ENCODE data around the gene CCDC86.

The CCDC86 gene

DNA sequence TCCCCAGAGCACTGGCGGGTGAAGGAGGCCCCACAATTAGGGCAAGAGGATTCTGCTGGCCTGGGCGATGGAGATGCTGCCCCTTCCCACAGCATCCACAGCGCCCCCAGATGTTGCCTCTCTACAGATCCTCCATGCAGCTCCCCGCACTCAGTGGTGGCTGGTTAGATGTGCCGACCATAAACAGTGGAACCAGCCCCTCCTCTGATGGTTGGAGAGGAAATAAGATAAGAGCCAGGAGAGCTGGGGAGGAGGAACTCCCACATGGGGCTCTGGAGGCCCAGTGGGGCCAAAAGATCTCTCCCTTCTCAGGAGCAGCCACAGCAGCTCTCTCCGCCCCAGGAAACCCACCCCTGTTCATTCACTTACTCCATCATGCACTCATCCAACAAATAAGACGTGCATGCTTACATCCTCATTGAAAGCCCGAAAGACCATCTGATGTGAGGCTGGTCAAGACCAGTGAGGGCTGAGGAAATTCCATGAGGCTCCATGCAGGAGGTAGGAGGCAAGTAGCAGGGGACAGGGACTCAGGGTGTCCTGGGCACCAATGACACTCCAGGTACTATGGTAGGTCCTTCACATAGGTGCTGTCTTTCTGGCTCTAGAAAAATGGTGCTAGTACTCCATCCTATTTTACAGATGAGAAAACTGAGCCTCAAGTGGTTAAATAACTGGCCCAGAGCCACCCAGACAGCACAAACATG is 12.4 kb downstream of the CCDC86 start:
- no peak for DNase-seq

DNA sequence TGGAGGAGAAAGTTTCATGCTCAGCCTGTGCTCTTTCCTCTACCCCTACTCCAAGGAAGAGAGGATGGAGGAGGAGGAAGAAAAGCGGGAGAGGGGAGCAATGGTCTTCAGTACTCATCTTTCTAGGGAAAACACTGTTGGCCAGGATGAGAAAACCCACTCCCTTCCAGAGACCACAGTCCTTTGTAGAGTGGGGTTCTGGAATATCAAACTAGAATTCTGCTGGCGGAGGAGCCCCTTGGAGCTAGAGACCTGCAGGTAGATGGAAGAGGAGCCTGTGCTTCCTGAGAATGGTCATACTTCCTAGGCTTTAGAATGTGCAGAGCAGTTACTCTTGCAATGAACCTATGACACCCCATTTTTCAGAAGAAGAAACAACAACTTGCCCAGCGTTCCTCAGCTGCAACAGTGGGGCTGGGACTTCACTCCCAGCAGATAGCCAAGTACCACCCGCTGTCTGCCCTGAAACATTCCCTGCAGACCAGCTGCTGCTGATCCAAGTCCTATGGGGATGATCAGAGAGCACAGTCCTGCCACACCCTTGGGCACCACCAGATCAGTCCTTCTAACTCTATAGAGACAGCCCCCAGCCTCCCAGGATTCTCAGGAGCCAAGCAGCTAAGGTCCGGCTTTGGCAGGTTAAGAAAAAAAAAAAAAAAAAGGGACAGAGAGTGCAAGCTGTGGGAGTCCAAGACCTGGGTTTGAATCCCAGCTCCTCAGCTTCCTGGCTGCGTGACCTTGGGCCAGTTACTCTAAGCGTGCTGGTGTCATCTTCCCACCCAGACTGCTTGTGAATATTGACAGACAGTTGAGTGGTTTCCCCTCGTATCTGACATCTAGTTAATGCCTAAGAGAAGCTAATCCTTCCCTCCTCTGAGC is 13.2 kb downstream of the CCDC86 start:
- no peak for DNase-seq

DNA sequence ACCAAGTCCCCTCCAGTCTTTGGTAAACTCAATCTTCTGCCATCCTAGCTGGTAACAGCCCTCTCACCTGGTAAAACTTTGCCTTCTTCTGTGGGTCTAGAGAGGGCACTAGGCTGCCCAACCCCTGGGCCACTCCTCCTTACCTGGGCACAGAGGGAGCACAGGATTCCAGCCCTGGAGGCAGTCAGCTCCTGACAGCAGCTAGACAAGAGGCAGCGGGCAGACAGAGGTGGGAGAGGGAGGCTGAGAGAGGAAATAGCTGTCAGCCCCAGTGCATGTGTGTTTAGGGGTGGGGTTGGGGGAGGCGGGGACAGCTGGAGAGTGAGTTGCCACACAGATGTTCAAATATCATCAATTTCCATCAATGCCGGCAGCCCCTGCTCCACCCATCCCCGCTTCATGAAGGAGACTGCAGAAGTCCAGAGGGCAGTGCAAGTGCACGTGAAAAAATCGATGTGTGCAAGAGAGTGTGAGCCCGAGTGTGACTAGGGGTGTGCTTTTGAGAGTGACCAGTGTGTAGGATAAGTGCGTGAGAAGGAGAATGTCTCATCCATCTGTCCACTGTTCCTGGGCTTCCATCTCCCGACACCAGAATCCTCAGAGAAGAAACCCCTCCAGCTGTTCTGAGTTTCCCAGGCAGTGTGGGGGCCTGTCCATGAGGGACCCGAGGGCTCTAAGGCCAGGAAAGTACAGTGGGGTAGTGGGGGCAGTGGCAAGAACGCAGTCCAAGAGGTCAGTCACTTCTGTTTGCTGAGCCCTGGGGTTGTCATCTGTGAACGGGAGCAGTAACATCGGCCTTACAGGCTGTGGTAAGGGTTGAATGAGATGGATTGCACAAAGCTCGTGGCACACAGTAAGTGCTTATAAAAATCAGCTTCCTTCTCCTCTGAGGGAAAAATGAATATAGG is 14.1 kb downstream of the CCDC86 start, which contains the start of gene PTGDR2:
Gene PTGDR2 (minus strand): TSS at position 225 of the 908 bp plus-strand sequence. CDS start 2,228 bp downstream, outside the sequence.
- DNase-seq, result no peak

DNA sequence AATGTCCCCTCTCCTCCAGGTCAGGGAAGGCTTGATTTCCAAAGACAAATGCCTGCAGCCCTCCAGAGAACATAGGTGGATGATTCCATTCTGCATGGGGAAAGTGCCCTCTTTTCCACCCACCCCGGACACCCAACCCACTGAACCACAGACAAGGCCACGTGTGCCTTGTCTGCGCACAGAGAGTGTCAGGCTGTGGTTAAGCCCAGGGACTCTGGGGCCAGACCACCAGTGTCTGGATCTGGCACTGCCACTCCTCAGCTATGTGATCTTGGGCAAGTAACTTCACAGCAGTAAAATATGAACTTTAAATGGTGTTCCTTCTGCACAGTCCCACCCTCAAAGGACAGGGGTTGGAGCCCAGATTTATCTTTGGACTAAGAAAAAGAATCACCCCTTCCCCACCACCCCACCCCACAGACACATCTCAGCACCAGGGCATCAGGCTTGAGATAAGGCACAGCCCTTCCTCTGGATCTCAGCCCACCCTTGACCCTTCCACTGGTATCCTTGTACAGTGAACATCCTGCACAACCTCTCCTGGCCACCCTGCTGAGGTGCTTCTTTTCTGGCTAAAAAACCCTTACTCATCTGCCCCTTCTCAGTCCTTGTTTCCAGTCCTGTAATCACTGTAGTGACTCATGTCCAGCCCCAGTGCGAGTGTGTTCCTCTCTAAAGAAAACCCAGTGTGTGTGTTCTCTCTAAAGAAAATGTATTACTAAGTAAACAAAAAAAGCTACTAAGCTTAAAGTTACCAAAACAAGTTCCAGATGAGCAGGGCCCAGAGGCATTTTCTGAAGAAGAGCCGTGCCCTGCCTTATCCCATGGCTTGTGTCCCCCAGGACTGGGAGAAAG is 15.7 kb downstream of the CCDC86 start:
- no peak for DNase-seq

DNA sequence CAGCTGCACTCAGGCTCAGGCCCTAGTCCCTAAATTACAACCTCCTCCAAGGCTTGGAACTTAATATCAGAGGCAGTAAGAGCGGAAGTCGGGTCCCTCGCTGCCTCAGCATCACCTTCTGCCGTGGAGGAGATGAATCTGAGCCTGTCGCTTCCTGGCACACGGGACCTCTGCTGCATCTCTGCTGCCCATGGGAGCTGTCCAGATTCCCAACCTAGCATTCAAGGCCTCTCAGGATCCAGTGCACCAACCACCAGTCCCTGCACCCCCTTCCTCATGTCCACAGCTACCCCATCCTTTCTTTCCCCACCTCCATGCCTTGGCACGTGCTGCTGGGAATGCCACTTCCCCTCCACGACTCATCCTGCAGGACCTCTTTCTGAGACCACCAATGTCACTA is 16.3 kb downstream of the CCDC86 start:
- no peak for DNase-seq

DNA sequence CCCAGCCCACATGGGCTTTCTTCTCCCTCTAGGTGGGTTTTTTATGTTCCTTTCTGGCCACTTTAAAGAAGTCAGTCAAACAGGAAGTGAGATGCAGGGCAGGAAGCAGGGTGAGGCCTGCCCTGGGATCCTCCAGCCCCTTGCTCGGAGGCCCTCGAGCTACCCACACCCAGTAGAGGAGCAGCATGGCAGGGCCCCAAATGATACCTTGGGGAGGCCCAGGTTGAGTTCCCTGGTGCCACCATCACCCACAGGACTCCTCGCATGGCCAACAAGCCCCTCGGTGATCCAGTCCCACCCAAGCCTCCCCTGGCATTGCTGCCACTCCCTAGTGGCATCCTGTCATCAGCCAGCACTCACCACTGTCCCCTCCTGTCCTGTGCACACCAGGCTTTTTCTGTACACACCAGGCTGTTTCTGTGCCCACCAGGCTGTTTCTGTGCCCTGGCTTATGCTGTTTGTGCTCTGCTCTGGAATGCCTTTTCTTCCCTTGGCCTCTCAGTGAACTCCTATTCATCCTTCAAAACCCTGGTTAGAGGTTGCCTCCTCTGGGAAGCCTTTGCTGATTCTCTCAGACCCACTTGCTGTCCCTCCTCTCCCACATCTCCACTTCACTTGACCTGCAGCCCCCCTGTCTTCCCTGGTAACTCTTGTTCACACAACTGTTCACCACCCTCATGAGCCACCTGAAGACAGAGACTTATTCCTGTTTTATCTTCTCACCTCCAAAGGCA is 17.0 kb downstream of the CCDC86 start:
- DNase-seq, result no peak

DNA sequence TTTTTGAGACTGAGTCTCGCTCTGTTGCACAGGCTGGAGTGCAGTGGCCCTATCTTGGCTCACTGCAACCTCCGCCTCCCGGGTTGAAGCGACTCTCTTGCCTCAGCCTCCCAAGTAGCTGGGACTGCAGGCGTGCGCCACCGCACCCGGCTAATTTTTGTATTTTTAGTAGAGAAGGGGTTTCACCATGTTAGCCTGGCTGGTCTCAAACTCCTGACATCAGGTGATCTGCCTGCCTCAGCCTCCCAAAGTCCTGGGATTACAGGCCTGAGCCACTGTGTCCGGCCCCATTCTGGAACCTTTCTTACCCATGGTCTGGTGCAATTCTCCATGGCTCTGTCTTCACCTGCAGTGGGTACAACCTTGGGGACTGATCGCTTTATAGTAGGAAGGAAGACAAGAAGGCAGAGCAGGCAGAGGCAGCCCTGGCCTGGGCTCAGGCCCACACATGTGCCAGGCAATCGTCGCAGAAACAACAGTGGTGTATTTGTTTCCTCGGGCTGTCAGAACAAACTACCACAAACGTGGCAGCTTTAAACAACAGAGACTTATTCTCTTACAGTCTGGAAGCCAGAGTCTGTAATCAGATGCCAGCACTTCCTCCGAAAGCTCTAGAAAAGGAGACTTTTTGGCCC is 17.8 kb downstream of the CCDC86 start:
- no peak for DNase-seq

DNA sequence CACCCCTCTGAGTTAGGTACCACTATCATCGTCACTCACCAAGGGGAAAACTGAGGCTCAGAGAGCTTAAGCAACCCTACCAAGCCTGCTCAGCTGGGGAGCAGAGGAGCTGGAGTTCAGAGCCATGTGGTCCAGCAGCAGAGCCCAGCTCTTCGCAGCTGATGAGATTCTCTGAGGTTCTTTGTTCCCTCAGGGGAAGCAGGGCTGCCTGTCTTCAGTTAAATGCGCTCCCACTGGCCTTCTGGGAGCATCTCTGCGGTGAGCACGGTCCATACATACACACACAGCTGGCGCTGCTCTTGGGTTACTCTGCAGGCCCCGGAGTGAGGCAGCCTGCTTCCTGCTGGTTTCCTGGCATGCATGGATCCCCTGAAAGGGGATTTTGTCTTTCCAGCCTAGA is 19.0 kb downstream of the CCDC86 start:
- DNase-seq, result no peak

DNA sequence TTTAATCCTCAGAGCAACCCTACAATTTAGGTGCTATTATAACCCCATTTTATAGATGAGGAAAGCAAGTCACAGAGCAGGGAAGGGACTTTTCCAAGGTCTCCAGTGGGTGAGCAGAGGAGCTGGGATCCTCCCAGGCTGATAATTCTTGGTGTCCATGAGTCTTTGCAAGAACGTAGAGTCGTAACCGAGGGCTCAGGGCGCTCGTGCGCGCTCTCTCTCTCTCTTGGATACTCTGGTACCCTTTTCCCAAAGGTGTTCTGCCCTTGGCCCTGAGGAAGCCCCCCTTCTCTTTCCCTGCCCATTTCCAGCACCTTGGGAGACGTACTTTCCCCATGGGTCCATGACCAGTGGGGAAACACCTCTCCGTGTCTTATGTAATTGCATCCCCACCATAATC is 20.3 kb downstream of the CCDC86 start:
- no peak for DNase-seq

DNA sequence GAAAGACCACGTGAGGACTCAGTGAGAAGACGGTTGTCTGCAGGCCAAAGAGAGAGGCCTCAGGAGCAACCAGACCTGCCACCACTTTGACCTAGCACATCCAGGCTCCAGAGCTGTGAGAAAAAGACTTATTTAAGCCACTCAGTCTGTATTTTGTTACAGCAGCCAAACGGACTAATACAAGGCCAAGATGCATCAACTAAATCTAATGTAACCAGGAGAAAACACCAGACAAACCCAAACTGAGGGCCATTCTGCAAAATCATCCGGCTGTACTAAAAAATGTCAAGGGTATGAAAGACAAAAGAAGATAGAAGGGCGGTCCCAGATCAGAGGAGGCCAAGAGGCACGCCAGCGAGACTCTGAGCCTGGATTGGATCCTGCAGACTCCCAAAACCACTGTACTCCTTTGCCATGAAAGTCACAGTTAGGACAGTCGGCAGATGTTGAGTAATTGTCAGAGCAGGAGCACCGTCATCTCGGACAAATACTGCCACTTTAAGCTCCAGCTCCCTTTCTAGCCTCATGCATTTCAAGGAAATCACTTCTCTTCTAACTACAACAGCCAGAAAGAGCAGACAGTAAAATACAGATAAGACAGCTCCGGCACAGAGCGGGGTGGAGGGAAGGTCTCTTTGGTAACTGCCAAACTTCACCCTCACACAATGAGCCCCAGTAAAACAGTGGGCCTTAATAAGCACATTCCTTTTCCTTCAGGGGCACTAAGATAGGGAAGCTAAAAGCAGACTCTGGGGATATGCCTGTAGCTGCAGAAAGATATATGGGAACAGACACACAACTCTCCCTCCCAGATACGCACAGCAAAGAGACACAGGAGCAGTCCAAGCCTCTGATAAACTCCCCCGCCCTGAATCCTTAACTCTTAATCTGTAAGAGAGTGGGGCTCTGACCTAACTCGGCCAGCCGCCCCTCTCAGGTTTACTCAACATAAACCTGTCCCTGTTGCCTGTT is 21.9 kb downstream of the CCDC86 start:
- DNase-seq, result no peak

DNA sequence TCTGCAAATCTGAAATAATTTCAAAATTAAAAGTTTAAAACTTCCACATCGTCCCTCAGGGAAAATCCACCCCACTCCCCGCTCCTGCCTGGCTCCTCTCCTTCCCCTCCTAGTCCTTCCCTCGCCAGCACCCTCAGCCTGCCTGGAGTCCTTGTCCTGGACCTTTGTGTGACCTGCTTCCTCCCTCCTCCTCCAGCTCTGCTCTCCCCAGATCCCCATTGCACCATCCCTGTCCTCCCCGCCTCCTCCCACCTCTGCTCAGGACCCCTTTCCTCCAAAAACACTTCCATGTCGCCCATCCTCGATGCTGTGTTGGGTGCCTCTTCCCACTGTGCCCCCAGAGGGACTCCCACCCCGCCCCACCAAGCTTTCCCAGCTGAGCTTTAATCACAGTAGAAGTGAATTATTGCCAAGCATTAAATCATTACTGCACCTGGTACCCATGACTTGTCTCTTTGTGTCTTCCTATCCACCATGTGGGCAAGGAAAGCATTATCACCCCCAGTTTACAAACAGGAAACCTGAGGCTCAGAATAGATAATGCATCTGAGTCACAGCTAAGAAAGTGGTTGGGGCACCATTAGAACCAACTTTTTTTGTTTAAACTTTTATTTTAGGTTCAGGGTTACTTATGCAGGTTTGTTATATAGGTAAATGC is 23.1 kb downstream of the CCDC86 start:
- DNase-seq, result no peak

DNA sequence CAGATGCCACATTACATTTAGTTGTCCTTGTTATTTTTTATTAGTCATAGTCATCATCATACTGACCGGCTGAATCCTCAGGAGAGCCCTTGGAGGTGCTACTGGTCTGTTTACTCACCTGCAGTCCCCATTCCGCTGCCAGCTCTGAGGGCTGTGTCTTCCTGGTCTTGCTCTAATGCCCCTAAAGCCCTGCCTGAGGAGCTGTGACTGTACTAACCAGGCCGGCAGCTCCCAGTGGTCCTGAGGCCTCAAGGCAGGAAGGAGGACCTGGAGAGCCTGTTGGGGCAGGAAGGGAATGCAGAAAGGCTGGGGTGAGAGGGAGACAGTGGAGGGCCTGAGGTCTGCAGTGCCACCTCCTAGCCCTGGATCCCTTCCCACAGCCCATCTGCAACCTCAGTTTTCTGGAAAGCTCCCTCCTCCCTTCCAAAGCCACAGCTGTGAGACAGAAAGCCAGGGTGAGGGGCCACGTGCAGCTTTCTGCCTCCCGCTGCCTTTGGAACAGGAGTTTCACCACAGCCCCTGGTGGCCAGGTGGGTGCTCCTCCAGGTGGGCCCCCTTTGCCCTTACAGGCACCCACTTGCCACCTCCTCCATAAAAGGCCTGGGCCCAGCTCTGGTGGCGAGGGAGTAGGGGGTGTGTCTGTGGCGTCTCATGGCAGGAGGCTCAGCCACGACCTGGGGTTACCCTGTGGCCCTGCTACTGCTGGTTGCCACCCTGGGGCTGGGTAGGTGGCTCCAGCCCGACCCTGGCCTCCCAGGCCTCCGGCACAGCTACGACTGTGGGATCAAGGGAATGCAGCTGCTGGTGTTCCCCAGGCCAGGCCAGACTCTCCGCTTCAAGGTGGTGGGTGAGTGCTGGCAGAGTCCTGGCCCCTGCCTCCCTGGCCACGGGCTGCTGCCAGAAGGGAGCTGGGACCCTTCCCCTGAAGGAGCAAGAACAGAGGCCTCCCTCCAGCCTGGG is 25.3 kb downstream of the CCDC86 start, which contains the start of gene ZP1:
Gene ZP1 (plus strand): TSS at position 632 of the 960 bp plus-strand sequence. CDS start 20 bp downstream, at position 652.
- DNase-seq, result no peak

DNA sequence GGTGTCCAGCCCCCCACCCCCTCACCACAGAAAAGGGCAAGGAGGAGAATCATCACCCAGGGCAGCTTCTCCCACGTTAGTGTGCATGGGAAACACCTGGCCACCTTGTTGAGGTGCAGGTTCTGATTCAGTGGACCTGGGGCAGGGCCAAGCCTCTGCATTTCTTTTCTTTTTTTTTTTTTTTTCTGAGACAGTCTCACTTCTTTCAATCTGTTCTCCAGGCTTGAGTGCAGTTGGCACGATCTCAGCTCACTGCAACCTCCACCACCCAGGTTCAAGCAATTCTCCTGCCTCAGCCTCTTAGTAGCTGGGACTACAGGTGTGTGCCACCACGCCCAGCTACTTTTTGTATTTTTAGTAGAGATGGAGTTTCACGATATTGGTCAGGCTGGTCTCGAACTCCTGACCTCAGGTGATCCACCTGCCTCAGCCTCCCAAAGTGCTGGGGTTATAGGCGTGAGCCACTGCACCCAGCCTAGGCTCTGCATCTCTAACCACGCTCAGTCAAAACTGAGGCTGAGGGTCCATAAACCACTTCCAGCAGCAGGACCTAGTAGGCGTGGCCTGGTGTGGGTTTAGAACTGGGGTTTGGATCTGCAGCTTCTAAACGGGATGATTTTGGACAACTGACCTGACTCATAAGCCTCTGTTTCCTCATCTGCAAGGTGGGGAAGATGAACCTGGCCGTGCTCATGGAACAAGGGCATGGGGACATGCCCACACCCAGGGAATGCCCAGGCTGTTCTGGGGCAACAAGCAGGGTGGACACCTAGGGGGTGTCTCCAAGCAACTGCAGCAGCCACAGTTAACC is 26.2 kb downstream of the CCDC86 start:
- DNase-seq, result no peak

DNA sequence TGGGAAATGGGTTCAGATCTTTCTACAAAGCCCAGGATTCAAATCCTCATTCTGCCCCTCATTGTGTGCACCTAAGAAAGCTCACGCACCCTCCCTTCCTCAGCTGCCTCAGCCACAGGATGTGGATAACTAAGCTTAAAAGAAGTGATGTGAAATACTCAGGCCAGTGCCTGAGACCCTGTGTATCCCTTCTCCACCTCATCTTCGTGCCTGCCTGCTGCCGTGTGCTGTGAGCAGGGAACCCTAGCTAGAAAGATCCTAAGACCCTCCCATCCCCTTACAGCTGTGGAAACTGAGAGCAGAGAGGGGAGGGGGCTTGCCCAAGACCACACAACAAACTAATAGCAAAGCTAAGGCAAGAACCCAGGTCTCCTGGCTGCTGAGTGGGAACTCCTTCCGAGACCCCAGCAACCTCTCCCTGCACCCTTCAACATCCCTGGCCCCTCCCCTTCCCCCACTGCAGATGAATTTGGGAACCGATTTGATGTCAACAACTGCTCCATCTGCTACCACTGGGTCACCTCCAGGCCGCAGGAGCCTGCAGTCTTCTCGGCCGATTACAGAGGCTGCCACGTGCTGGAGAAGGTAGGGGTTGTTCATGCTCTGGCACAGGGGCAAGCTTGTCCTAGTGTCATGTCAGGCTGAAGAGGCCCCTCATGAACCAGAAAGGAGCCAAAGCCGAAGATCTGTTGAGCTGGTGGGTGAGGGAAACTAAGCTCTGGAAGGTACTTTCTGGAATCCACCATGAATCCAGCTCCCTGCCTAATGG is 27.0 kb downstream of the CCDC86 start:
- DNase-seq, result no peak

DNA sequence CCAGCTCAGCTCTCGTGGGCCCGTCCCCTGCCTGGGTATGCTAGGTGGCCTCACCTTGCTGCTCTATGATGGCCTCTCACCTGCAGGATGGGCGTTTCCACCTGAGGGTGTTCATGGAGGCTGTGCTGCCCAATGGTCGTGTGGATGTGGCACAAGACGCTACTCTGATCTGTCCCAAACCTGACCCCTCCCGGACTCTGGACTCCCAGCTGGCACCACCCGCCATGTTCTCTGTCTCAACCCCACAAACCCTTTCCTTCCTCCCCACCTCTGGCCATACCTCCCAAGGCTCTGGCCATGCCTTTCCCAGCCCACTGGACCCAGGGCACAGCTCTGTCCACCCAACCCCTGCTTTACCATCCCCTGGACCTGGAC is 27.5 kb downstream of the CCDC86 start:
- DNase-seq, result no peak

DNA sequence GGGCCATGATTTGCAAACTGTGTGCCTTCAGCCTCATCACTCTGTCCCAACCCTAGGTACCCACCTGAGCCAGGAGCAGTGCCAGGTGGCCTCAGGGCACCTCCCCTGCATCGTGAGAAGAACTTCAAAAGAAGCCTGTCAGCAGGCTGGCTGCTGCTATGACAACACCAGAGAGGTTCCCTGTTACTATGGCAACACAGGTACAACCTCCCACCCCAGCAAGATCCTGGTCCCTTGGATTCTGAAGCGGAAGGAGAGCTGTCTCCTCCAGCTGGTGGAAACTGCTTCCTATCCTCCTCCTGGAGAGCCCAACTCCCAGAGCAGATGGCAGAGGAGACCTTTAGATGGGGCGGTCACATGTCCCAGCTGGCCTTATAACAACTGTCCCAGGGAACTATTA is 28.4 kb downstream of the CCDC86 start:
- no peak for DNase-seq
